GF-D8 (cell line): ENCODE results near the gene TBC1D22B.
"Not testable (repeated sequence)": the region's sequence is repeated elsewhere in the genome, so short reads cannot be mapped to it uniquely, and the experiment has no call there.

Experiments
- DNase-seq: peaks from one replicate; lab custom pipeline; 2025; lab: John Stamatoyannopoulos, UW

TBC1D22B gene

GRCh38 chr6:37269105-37269504 is 11.5 kb downstream of the TBC1D22B start:
- DNase-seq = no peak

GRCh38 chr6:37272834-37273566 is 15.4 kb downstream of the TBC1D22B start:
- DNase-seq = no peak

GRCh38 chr6:37273690-37274089 is 16.1 kb downstream of the TBC1D22B start:
- DNase-seq = no peak

- DNase-seq = no peak
Measured at GRCh38 chr6:37275350-37275749, 17.8 kb downstream of the TBC1D22B start.

GRCh38 chr6:37277001-37277409 is 19.4 kb downstream of the TBC1D22B start:
- DNase-seq = peak; percentile 62

GRCh38 chr6:37279366-37280134 is 22.0 kb downstream of the TBC1D22B start:
- DNase-seq = peak; percentile 98

GRCh38 chr6:37280162-37280887 is 22.8 kb downstream of the TBC1D22B start:
- peak; percentile 59 for DNase-seq

GRCh38 chr6:37282371-37282770 is 24.8 kb downstream of the TBC1D22B start:
- no peak for DNase-seq

- no peak for DNase-seq
Measured at GRCh38 chr6:37283268-37283667, 25.7 kb downstream of the TBC1D22B start.

- no peak for DNase-seq
Measured at GRCh38 chr6:37283671-37284151, 26.1 kb downstream of the TBC1D22B start.

- DNase-seq = no peak
Measured at GRCh38 chr6:37284781-37285180, 27.2 kb downstream of the TBC1D22B start.

- no peak for DNase-seq
Measured at GRCh38 chr6:37285861-37286311, 28.3 kb downstream of the TBC1D22B start.

- DNase-seq = no peak
Measured at GRCh38 chr6:37287519-37288157, 30.1 kb downstream of the TBC1D22B start.

- no peak for DNase-seq
Measured at GRCh38 chr6:37288247-37288646, 30.7 kb downstream of the TBC1D22B start.

GRCh38 chr6:37289931-37290330 is 32.4 kb downstream of the TBC1D22B start:
- no peak for DNase-seq

GRCh38 chr6:37293426-37293825 is 35.9 kb downstream of the TBC1D22B start:
- DNase-seq = no peak

GRCh38 chr6:37297637-37298036 is 40.1 kb downstream of the TBC1D22B start:
- DNase-seq = not testable (repeated sequence)

GRCh38 chr6:37298958-37299357 is 41.4 kb downstream of the TBC1D22B start:
- no peak for DNase-seq

- DNase-seq = no peak
Measured at GRCh38 chr6:37299990-37300389, 42.4 kb downstream of the TBC1D22B start.

GRCh38 chr6:37302086-37302686 is 44.6 kb downstream of the TBC1D22B start:
- peak; percentile 75 for DNase-seq

GRCh38 chr6:37303091-37303660 is 45.6 kb downstream of the TBC1D22B start:
- DNase-seq = no peak
